ENCODE data around the gene FGD3. TPM values are rescaled to one million over a fixed set of nuclear protein-coding genes. Genes with fewer than 3 reads are reported as not detected.

Gene FGD3
- total RNA-seq, 1 experiment from 2014 or later, result 1.8 TPM

GRCh38 chr9:93037476-93037971 lies 90.2 kb downstream of the FGD3 start:
- no peak overlapping the region for H2BK15ac ChIP-seq (ENCODE audit: low read depth, low read length)
- H3K27me3 ChIP-seq (ENCODE audit: insufficient read depth, low read length), result no peaks in the 10 kb centered on the region
- H3K36me3 Mint-ChIP-seq (ENCODE audit: insufficient read depth in 1 of 3, low read depth in 3 of 3), result no peaks in the 10 kb centered on the region
- H4K91ac ChIP-seq (ENCODE audit: insufficient read length, low read depth, low read length), result no peak overlapping the region
- H3K4ac ChIP-seq (ENCODE audit: low read depth, low read length), result no peak overlapping the region
- H4K5ac ChIP-seq (ENCODE audit: insufficient read length, low read depth, low read length), result no peak overlapping the region
- H2BK120ac ChIP-seq (ENCODE audit: low read depth, low read length, poor library complexity, severe bottlenecking), result no peak overlapping the region
- H4K8ac ChIP-seq (replicated peaks; ENCODE audit: insufficient read length, low read depth, low read length), result no peak overlapping the region
- no peak overlapping the region for H2BK5ac ChIP-seq (ENCODE audit: insufficient read length, low read length)
- H3T11ph ChIP-seq (ENCODE audit: low read length), result no peak overlapping the region
- peaks cover 0 to 7% of the 10 kb centered on the region in 2 experiments; a peak in 1 of 5 replicates for H3K9me3 Mint-ChIP-seq
- no peak overlapping the region for H3K18ac ChIP-seq (ENCODE audit: insufficient read length, low read depth, low read length)
- no peak overlapping the region; the same call in 1 of the 2 replicates for H3K14ac ChIP-seq (ENCODE audit: insufficient read depth, low read length)
- no peak overlapping the region for H2BK12ac ChIP-seq (ENCODE audit: insufficient read length, low read depth, low read length)
- no peaks in the 10 kb centered on the region for H4K20me1 ChIP-seq (ENCODE audit: control insufficient read depth, insufficient read depth, insufficient read length)
- H3K4me2 ChIP-seq (ENCODE audit: insufficient read depth, insufficient read length, low read length), result no peak overlapping the region
- H2AFZ ChIP-seq (ENCODE audit: low read length), result no peak overlapping the region
- H3K9me3 ChIP-seq (ENCODE audit: control insufficient read depth, low read depth, low read length), result no peaks in the 10 kb centered on the region
- no peak overlapping the region for H3K4me3 Mint-ChIP-seq
- peaks cover 2% of the 10 kb centered on the region for H3K27me3 Mint-ChIP-seq (ENCODE audit: low read depth)
- no peak overlapping the region for H2BK20ac ChIP-seq (ENCODE audit: low read depth, low read length, poor library complexity, severe bottlenecking)
- no peaks in the 10 kb centered on the region for H3K79me2 ChIP-seq (ENCODE audit: insufficient read depth, low read length)
- no peak overlapping the region for H3K27ac Mint-ChIP-seq
- no peak overlapping the region for H2AK5ac ChIP-seq (ENCODE audit: insufficient read length, low read length)
- no peak for DNase-seq
- H3K27ac ChIP-seq (ENCODE audit: insufficient read length, low read depth, low read length), result no peak overlapping the region
- no peaks in the 10 kb centered on the region for H3K4me1 ChIP-seq (ENCODE audit: insufficient read depth, low read length)
- no peak overlapping the region for H3K56ac ChIP-seq (ENCODE audit: insufficient read length, low read depth, low read length)
- no peaks in the 10 kb centered on the region for H3K79me1 ChIP-seq (ENCODE audit: insufficient read depth, low read depth, low read length, poor library complexity, severe bottlenecking)
- H3K9ac ChIP-seq (ENCODE audit: extremely low read depth, insufficient read length, low read length), result no peak overlapping the region
- peaks cover 6 to 24% of the 10 kb centered on the region in 2 experiments for H3K4me1 Mint-ChIP-seq
- no peaks in the 10 kb centered on the region for H3K23me2 ChIP-seq (ENCODE audit: insufficient read length, low read depth, low read length, poor library complexity, severe bottlenecking)
- no peak overlapping the region for H3K23ac ChIP-seq (ENCODE audit: insufficient read length, low read depth, low read length)
- TF ChIP-seq, protein P1, sequence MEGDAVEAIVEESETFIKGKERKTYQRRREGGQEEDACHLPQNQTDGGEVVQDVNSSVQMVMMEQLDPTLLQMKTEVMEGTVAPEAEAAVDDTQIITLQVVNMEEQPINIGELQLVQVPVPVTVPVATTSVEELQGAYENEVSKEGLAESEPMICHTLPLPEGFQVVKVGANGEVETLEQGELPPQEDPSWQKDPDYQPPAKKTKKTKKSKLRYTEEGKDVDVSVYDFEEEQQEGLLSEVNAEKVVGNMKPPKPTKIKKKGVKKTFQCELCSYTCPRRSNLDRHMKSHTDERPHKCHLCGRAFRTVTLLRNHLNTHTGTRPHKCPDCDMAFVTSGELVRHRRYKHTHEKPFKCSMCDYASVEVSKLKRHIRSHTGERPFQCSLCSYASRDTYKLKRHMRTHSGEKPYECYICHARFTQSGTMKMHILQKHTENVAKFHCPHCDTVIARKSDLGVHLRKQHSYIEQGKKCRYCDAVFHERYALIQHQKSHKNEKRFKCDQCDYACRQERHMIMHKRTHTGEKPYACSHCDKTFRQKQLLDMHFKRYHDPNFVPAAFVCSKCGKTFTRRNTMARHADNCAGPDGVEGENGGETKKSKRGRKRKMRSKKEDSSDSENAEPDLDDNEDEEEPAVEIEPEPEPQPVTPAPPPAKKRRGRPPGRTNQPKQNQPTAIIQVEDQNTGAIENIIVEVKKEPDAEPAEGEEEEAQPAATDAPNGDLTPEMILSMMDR (conservative IDR thresholded peaks at IDR 0.05), result no peak
- WGBS (ENCODE audit: extremely low coverage, insufficient read length, low lambda C conversion rate), result no CpG with 5 or more reads among the region's 13 CpGs
